ENCODE measurements around the gene GNL1.

Gene GNL1

GRCh38 chr6:30556066-30556905, at the start of gene GNL1:
Gene GNL1 (minus strand): TSS chr6:30556489. CDS start chr6:30556203, 286 bp downstream.
- peak; percentile 96 for DNase-seq (ENCODE audit: low spot score)

- DNase-seq (ENCODE audit: low spot score), result no peak
Observed at GRCh38 chr6:30603961-30604360, 47.7 kb upstream of the GNL1 start.

- DNase-seq (ENCODE audit: low spot score), result no peak
Observed at GRCh38 chr6:30601815-30602641, 45.7 kb upstream of the GNL1 start.

GRCh38 chr6:30601436-30601814, 45.1 kb upstream of the GNL1 start:
- DNase-seq (ENCODE audit: low spot score), result no peak

- no peak for DNase-seq (ENCODE audit: low spot score)
Observed at GRCh38 chr6:30600451-30600961, 44.2 kb upstream of the GNL1 start.

- DNase-seq (ENCODE audit: low spot score), result no peak
Observed at GRCh38 chr6:30599625-30600324, 43.5 kb upstream of the GNL1 start.

GRCh38 chr6:30598912-30599624, 42.8 kb upstream of the GNL1 start:
- DNase-seq (ENCODE audit: low spot score), result no peak

- DNase-seq (ENCODE audit: low spot score), result peak; percentile 75
Observed at GRCh38 chr6:30597315-30598144, 41.2 kb upstream of the GNL1 start.

- no peak for DNase-seq (ENCODE audit: low spot score)
Observed at GRCh38 chr6:30592287-30592686, 36.0 kb upstream of the GNL1 start.

- DNase-seq (ENCODE audit: low spot score), result peak; percentile 9
Observed at GRCh38 chr6:30591008-30591407, 34.7 kb upstream of the GNL1 start.

- no peak for DNase-seq (ENCODE audit: low spot score)
Observed at GRCh38 chr6:30590509-30590908, 34.2 kb upstream of the GNL1 start.

GRCh38 chr6:30589754-30590358, 33.6 kb upstream of the GNL1 start:
- DNase-seq (ENCODE audit: low spot score), result no peak

- DNase-seq (ENCODE audit: low spot score), result no peak
Observed at GRCh38 chr6:30583921-30584320, 27.6 kb upstream of the GNL1 start.

GRCh38 chr6:30578051-30578450, 21.8 kb upstream of the GNL1 start:
- DNase-seq (ENCODE audit: low spot score), result no peak

GRCh38 chr6:30573113-30573512, 16.8 kb upstream of the GNL1 start:
- DNase-seq (ENCODE audit: low spot score), result no peak

- DNase-seq (ENCODE audit: low spot score), result peak; percentile 64
Observed at GRCh38 chr6:30572148-30572547, 15.9 kb upstream of the GNL1 start.

GRCh38 chr6:30571762-30572082, 15.4 kb upstream of the GNL1 start:
- no peak for DNase-seq (ENCODE audit: low spot score)

- peak; percentile 97 for DNase-seq (ENCODE audit: low spot score)
Observed at GRCh38 chr6:30571075-30571761, 14.9 kb upstream of the GNL1 start, which contains the start of gene ABCF1. Gene ABCF1 (plus strand): TSS chr6:30571442. CDS start chr6:30571488, 46 bp downstream.

- DNase-seq (ENCODE audit: low spot score), result no peak
Observed at GRCh38 chr6:30570740-30571074, 14.4 kb upstream of the GNL1 start.

- no peak for DNase-seq (ENCODE audit: low spot score)
Observed at GRCh38 chr6:30570263-30570662, 14.0 kb upstream of the GNL1 start.
